OCI-LY1 (cell line): ENCODE data around the gene FGF14.

Source experiments
- EZH2 ChIP-seq: fragments of 200-600 bp; sonication (generic), shearing (Covaris generic); IDR thresholded peaks from 2 replicates; pipeline ENCODE4 v1.8.0; 2017; ENCODE audit warnings: borderline replicate concordance, mixed run types, mild to moderate bottlenecking, antibody characterized with exemption, low read length, moderate library complexity, mixed read lengths
- TF ChIP-seq, protein P1 (sequence below): fragments of 200-600 bp; sonication (generic), shearing (Covaris generic); IDR thresholded peaks from 2 replicates; pipeline ENCODE4 v1.5.1; 2017; ENCODE audit warnings: mild to moderate bottlenecking, antibody characterized with exemption, low read length, moderate library complexity, mixed read lengths

DNA sequence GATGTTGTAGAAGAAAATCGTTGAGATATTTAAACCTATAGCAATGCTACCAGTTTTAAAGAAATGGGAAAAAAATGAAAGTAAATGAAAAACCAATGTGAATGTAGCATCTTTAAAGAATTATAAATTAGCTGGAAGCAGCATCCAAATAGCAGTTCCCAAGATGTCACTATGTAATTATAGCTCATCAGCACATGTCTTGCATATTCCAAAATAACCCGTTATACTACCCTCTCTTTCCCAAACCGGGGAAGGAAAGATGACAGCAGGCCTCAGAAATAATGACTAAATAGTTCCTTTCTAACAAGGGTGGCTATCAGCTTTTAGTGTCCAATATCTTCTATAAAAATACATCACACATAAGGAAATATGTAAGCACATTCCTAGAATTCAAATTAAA is 140.5 kb downstream of the FGF14 start:
- TF ChIP-seq, protein P1, sequence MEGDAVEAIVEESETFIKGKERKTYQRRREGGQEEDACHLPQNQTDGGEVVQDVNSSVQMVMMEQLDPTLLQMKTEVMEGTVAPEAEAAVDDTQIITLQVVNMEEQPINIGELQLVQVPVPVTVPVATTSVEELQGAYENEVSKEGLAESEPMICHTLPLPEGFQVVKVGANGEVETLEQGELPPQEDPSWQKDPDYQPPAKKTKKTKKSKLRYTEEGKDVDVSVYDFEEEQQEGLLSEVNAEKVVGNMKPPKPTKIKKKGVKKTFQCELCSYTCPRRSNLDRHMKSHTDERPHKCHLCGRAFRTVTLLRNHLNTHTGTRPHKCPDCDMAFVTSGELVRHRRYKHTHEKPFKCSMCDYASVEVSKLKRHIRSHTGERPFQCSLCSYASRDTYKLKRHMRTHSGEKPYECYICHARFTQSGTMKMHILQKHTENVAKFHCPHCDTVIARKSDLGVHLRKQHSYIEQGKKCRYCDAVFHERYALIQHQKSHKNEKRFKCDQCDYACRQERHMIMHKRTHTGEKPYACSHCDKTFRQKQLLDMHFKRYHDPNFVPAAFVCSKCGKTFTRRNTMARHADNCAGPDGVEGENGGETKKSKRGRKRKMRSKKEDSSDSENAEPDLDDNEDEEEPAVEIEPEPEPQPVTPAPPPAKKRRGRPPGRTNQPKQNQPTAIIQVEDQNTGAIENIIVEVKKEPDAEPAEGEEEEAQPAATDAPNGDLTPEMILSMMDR, result no peak
- TF ChIP-seq EZH2, result no peak
